RPMI7951 (cell line): ENCODE results near the gene ASXL1. TPM values are rescaled to one million over a fixed set of nuclear protein-coding genes. Genes with fewer than 3 reads are reported as not detected.

Experiments
- DNase-seq: peaks from one replicate; pipeline ENCODE4 v3.0.0-alpha.2; 2012; ENCODE audit warnings: low read depth
- total RNA-seq: library from RNA; depleted of rRNA; stranded (reverse); fragments of >200 nt; shearing (Covaris generic); gene quantifications from 2 replicates; pipeline ENCODE4 v1.2.3, GENCODE V29; 2014

ASXL1 gene
- total RNA-seq, 1 experiment from 2014 or later = 29.9 TPM

GRCh38 chr20:32453467-32454163, 95.5 kb downstream of the ASXL1 start:
- no peak for DNase-seq

DNA sequence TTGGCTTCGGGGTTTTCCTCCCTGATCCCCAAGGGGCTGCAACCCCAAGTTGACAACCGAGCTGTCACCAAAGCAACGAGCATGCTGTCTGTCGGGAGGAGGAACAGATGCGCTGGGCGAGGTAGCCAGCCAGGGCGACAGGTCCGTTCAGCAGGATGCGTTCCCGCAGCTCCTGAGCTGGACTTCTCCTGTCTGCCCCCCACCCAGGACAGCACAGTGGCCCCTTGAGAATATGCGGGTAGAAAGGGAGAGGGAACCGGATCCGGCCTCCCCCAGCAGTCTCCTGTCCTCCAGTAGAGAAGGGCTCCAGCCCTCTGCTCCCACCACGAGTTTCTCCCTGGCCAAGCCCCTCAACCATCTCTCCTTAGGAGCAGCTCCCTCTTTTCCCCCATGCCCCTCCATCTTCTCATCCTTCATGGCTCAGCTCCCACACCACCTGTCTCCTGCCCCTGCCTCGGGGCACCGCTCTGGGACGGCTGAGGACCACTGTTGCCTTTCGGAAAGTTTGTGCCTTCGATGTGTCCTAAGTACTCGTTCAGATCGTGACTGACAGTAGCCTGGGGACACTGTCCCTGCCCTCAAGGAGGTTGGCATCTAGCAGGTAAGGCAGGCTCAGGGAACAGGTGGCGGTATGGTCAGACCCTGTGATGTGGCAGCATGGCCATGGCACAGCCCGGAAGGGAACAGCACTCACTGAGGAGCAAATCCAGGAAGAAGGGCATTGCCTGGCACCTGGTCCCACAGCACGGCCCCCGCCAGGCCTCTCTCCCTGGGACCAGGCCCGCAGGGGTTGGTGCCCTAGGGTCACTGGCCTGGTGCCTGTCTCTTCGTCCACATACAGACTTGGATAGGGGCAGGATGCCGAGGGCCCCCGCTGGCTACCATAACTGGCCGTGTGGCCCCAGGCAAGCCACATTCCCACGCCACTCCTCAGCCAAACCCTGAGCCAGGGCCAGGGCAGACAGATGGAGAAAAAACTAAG, 96.3 kb downstream of the ASXL1 start:
- DNase-seq = no peak

DNA sequence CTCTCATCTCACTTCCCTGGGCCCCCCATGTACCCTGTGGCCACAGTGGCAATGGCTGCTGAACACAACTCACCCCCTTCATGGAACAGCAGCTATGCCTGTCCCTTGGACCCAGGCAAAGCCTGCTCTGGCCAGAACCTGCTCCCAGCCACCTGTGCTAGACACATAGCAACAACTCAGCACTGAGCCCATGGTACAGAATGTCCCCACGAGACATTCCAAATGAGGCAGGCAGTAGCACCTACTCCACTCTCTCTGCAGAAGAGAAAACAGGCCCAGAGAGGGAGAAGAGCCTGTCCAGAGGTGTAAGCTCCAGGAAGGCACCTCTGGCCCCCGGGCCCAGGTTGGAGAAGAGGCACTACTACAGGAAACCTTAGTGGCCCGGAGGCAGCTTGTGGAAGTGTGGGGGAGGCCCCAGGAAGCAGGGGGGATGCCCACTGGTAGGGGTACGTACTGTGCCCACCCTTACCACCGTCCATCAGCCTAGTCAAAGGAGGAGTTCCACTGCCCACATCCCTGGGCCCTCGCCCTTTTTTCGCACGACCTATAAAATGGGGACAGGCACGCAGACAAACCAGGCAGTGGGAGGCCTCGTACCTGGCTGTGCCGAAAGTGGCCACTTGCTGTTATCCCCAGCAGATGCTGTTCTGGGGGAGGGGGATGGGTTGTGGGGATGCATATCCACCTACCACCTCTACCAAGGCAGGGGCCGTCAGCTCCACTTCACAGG, 97.2 kb downstream of the ASXL1 start:
- DNase-seq = no peak

DNA sequence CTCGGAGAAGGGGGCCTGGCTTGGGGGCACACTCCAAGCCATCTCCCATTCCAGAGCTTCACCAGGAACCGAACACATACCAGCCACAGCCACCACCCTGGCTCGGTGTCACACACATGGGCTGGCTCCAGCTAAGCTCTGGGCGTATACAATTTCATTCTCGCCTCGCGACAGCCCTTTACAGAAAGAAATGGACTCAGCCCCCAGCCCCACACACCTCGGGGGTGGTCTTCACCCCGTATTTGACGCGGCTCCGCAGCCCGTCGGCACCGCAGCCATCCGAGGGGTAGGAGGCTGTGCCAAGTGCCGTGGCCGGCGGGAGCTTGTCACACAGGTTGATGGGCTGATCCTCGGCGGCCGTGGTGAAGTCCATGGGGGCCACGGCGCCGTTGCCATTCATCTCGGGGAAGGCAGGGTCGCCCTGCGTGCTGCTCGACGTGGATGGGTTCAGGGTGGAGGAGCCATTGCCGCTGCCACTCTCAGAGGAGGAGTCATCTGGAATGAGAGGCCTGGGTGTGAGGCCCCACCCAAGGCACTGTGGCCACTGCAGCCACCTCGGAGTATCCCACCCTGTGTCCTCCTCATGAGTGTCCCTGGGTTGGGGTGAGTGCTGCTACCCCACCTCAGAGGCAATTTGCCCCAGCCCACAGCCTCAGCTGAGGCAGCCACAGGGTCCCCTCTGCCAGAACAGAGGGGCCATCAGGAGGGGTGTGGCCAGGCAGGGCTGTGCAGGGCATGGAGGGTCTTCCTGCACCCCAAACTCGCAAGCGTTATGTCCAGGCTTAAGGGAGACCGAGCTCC, 98.0 kb downstream of the ASXL1 start:
- DNase-seq = no peak

DNA sequence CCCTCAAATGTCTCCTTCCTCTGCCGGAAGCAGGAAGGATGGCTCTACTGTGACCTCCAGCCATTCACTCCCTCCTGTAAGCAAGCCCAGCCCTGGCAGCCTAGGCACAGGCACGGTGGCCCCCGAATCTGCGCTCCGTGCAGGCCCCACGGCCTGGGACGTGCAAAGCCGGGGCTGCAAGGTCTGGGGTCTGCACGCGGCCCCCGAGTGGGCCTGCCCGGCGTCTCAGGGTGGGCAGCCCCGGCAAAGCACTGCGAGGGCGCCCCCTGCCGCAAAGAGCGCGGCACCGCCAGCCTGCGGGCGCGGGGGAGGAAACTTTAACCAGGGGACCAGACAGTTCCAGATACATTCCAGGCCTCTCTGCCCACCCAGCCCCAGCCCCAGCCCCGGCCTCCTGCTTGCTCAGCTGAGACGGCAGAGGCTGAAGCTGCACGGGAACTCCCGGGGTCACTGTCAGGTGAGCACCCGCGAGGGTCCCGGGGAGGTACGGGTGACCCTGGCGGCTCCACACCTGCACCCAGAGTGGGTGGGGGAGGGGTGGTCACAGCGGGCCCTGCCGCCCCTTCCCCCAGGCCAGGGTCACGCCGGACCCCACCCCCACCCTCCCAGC, 98.8 kb downstream of the ASXL1 start:
- DNase-seq = peak; percentile 26

DNA sequence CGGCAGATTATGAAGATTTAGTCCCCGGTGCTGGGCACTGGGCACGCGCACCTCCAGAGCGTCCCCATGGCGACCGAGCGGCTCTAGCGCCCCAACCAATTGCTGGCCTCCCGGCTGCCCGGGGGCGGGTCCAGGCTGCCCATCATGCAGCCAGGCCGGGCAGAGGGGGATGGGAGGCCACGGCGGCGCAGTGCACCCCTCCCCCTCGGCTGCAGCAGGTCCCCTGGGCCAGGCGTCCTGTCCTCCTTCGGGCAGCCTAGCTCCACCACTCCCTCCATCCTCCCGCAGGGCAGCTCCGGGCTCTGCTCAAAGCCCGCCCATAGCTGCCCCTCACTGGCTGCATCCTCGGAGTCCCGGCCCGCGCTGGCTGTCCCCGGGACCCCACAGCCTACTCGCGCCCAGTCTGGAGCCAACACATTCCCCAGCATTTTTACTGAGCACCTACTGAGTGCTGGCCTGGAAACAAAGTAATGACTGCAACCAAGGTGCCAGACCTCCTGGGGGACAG, 99.4 kb downstream of the ASXL1 start:
- DNase-seq = peak; percentile 63

DNA sequence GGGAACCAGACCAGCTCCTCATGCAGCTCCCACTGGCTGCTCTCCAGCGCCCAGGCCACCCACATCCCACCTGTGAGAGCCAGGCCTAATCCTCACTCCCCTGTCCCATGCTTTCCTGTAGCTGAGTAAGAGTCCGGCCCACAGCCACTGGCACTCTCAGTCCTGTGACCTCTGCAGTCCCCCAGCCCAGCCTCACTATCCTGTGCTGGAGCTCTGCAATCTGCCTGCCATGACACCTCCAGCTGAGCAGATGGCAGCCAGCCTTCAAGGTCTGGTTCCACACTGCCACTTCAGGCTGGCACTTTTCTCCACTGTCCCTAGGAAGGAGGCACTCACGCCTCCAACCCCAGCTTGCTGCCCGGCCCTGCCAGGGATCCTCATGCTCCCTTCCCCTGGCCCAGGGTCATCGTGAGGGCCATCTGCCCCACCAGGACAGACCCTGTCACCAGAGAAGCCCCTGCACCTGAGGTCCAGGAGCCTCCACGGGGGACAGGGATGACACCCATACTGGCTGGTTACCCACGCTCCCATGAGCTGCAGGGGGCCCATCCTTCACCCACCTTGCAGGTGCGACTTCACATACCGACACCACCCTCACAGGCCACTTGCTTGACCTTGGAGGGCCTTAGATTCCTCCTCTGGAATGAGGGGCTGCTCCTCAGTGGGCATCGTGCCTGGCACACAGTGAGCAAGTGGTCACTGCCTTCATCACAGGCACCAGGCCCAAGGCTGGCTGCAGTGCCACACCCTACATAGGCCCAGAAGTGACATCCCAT, 100.1 kb downstream of the ASXL1 start:
- no peak for DNase-seq

DNA sequence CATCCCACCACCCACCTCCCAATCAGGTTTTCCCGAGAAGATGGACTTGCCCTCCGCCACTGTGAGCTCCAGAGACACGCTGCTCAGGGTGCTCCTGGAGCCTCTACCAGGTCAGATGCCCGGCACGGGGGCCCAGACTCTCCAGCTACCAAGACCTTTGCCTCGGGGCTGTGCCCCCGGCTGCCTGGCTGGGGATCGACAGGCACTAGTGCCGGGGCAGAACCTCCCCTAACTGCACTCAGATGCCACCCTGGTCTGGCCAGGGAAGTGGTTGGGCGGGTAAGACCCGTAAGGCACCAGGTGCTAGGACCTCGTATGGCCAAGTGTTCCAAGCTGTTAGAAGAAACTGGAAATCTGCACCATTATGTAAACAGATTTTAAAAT, 100.7 kb downstream of the ASXL1 start:
- no peak for DNase-seq

GRCh38 chr20:32460231-32460630, 102.1 kb downstream of the ASXL1 start:
- DNase-seq = no peak

- DNase-seq = no peak
Measured at GRCh38 chr20:32460683-32461320, 102.7 kb downstream of the ASXL1 start.

- no peak for DNase-seq
Measured at GRCh38 chr20:32461836-32462600, 103.9 kb downstream of the ASXL1 start.

- DNase-seq = no peak
Measured at GRCh38 chr20:32462900-32463641, 104.9 kb downstream of the ASXL1 start.

GRCh38 chr20:32463642-32464400, 105.7 kb downstream of the ASXL1 start:
- peak; percentile 28 for DNase-seq

DNA sequence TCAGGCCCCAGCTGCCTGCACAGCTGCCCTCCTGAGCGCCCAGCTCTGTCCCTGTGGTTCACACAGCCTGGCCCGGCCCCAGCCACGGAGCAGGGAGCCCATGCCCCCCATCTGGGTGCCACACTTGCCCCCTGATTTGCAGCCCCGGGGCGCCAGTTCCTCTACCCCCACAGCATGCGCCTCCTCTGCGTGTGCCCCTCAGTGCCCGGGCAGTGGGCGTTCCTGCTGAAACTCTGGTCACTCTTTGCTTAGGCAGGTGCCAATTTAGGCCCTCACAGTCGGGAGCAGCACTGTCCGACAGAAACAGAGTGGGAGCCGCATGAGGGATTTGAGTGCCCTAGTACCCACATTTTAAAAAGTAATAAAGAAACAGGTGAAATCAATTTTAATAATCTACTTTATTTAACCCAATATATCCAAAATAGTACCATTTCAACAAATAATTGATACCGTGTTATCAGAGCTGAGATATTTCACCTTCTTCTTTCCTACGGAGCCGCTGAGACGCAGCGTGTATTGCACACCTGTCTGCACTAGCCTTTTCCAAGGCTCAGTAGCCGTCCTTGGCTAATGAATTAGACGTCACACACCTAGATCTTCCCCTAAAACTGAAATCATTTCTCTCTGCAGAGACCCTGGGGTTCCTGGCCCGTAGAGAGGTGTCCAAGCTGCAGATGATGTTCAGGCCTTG, 106.4 kb downstream of the ASXL1 start:
- no peak for DNase-seq

DNA sequence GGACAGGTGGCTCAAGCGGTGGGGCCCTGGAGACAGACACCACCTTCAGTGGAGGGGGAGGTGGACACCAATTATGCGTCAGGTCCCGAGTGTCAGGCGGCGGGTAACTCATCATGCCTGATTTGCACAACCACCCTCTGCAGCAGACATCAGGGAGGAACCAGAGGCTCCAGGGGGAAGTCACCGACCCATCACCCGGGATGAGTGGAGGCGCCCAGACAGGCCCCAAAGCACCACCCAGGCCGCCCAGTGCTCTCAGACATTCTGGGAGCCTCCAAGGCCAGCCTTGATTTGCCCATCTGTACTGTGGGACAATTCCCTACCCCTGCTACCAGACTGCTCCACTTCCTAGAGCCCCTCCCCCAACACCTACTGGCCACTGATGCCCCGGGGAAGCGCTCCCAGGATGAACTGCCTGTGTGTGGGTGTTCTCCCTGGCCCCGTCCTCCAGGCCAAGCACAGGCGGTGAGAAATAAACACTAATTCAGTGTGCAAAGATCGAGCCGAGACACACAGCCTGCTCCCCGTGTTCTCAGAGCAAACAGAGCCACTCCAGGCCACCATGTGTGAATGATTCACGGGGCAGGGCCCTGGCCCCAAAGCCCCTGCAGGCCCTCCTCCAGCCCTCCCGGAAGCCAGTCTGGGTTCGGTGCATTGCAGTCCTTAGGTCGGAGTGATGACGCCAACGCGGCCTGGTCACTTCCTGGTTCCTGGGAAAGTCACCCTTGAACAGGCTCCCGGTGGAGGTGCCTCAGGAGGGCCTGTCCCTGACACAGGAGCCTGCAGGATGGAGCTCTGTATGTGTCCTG, 107.2 kb downstream of the ASXL1 start:
- DNase-seq = no peak
